ENCODE results near the gene RPUSD1. TPM values are rescaled to one million over a fixed set of nuclear protein-coding genes. Genes with fewer than 3 reads are reported as not detected.

RPUSD1 gene
- polyA plus RNA-seq, 1 donor = 18.0 TPM

- WGBS (ENCODE audit: insufficient coverage, low lambda C conversion rate) = no CpG with 5 or more reads among the region's 22 CpGs
- H3K27ac ChIP-seq (ENCODE audit: low read length) = no peak overlapping the region
- no peaks in the 10 kb centered on the region for H3K36me3 ChIP-seq (ENCODE audit: control insufficient read depth, insufficient read depth, low read length)
- DNase-seq = no peak
- peaks cover 3% of the 10 kb centered on the region for H3K9me3 ChIP-seq (ENCODE audit: control insufficient read depth, low read depth, low read length)
- no peak overlapping the region for H3K4me3 ChIP-seq (ENCODE audit: low read length)
- H3K27me3 ChIP-seq (ENCODE audit: control insufficient read depth, insufficient read depth, low read length) = peaks cover 55% of the 10 kb centered on the region
- no peaks in the 10 kb centered on the region for H3K4me1 ChIP-seq (ENCODE audit: control insufficient read depth, insufficient read depth, low read length)
These were observed 11.1 kb upstream of the RPUSD1 start for GRCh38 chr16:799111-799947.

DNA sequence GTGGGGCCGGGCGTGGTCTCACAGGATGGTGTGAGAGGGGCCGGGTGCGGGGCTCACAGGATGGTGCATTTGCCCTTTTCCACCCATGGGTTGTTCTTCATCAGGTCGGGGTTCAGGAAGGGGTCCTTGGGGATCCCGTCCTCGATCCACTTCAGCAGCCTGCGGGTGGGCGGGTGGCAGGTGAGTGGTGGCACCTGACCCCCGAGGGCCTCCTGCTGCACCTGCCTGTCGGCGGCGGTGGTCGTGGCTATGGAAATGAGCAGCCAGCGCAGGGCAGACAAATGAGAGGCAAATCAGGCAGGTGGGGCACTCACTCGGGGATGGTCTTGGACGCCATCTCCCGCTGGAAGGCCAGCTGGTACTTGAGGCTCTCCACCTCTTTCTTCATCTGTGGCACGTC is 10.5 kb upstream of the RPUSD1 start:
- Histone ChIP-seq H3K4me3 (ENCODE audit: low read length) (no peak overlapping the region), H3K9me3 (ENCODE audit: control insufficient read depth, low read depth, low read length) (peaks cover 3% of the 10 kb centered on the region), H3K4me1 (ENCODE audit: control insufficient read depth, insufficient read depth, low read length) (no peaks in the 10 kb centered on the region), H3K27ac (ENCODE audit: low read length) (no peak overlapping the region), H3K36me3 (ENCODE audit: control insufficient read depth, insufficient read depth, low read length) (no peaks in the 10 kb centered on the region), H3K27me3 (ENCODE audit: control insufficient read depth, insufficient read depth, low read length) (peaks cover 50% of the 10 kb centered on the region)
- DNase-seq = no peak
- no CpG with 5 or more reads among the region's 19 CpGs for WGBS (ENCODE audit: insufficient coverage, low lambda C conversion rate)

DNA sequence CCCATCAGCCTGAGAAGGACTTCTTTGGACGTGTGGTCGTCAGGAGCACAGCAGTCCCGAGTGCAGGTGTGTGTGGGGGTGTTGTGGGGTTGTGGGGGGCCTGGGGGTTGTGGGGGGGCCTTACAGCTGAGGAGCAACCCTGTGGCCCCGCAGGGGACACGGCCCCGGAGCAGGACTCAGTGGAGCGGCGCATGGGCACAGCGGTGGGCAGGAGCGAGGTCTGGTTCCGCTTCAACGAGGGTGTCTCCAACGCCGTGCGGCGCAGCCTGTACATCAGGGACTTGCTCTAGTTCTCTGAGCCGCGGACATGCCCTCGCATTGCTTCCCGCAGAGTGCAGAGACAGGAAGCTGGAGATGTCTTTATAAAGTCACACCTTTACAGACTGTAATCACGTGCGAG is 9.5 kb upstream of the RPUSD1 start:
- DNase-seq = no peak
- H3K27me3 ChIP-seq (ENCODE audit: control insufficient read depth, insufficient read depth, low read length) = peaks cover 40% of the 10 kb centered on the region
- peaks cover 3% of the 10 kb centered on the region for H3K36me3 ChIP-seq (ENCODE audit: control insufficient read depth, insufficient read depth, low read length)
- H3K9me3 ChIP-seq (ENCODE audit: control insufficient read depth, low read depth, low read length) = peaks cover 3% of the 10 kb centered on the region
- no peaks in the 10 kb centered on the region for H3K4me1 ChIP-seq (ENCODE audit: control insufficient read depth, insufficient read depth, low read length)
- no peak overlapping the region for H3K27ac ChIP-seq (ENCODE audit: low read length)
- H3K4me3 ChIP-seq (ENCODE audit: low read length) = no peak overlapping the region
- no CpG with 5 or more reads among the region's 22 CpGs for WGBS (ENCODE audit: insufficient coverage, low lambda C conversion rate)

- Histone ChIP-seq H3K27me3 (ENCODE audit: control insufficient read depth, insufficient read depth, low read length) (peaks cover 34% of the 10 kb centered on the region), H3K27ac (ENCODE audit: low read length) (no peak overlapping the region), H3K4me1 (ENCODE audit: control insufficient read depth, insufficient read depth, low read length) (no peaks in the 10 kb centered on the region), H3K9me3 (ENCODE audit: control insufficient read depth, low read depth, low read length) (peaks cover 6% of the 10 kb centered on the region), H3K4me3 (ENCODE audit: low read length) (no peak overlapping the region), H3K36me3 (ENCODE audit: control insufficient read depth, insufficient read depth, low read length) (peaks cover 3% of the 10 kb centered on the region)
- DNase-seq = no peak
- no CpG with 5 or more reads among the region's 2 CpGs for WGBS (ENCODE audit: insufficient coverage, low lambda C conversion rate)
These were observed 8.9 kb upstream of the RPUSD1 start for GRCh38 chr16:797120-797420.

- Histone ChIP-seq H3K27ac (ENCODE audit: low read length) (no peak overlapping the region), H3K36me3 (ENCODE audit: control insufficient read depth, insufficient read depth, low read length) (peaks cover 5% of the 10 kb centered on the region), H3K27me3 (ENCODE audit: control insufficient read depth, insufficient read depth, low read length) (peaks cover 28% of the 10 kb centered on the region), H3K4me3 (ENCODE audit: low read length) (no peak overlapping the region), H3K4me1 (ENCODE audit: control insufficient read depth, insufficient read depth, low read length) (no peaks in the 10 kb centered on the region), H3K9me3 (ENCODE audit: control insufficient read depth, low read depth, low read length) (peaks cover 8% of the 10 kb centered on the region)
- WGBS (ENCODE audit: insufficient coverage, low lambda C conversion rate) = no CpG with 5 or more reads among the region's 38 CpGs
- no peak for DNase-seq
These were observed 8.3 kb upstream of the RPUSD1 start for GRCh38 chr16:796296-797119.

DNA sequence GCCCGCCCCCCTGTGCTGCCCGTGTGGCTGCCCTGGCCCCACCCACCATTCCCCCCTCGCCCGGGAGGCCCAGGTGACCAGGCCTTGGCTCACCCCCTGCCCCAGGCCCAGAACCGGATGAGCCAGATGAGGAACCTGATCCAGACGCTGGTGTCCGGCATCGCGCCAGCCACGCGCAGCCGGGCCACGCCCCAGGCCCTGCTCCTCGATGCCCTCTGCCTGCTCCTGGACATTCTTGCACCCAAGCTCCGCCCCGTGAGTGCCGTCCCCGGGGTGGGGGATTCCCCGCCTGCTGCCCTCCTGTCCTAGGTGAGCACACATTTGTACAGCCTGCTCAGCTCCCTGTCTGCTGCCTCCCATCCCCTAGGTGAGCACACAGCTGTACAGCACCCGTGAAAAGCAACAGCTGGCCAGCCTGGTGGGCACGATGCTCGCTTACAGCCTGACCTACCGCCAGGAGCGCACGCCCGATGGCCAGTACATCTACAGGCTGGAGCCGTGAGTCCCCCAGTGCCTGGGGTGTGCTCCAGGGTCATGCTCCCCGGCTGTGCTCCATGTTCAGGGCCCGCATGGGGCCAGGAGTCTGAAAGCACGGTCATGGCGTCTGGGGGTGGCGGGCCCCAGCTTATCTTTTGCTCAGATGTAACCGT is 7.5 kb upstream of the RPUSD1 start:
- no peaks in the 10 kb centered on the region for H3K4me1 ChIP-seq (ENCODE audit: control insufficient read depth, insufficient read depth, low read length)
- no peak for DNase-seq
- H3K4me3 ChIP-seq (ENCODE audit: low read length) = no peak overlapping the region
- peaks cover 20% of the 10 kb centered on the region for H3K27me3 ChIP-seq (ENCODE audit: control insufficient read depth, insufficient read depth, low read length)
- no peak overlapping the region for H3K27ac ChIP-seq (ENCODE audit: low read length)
- WGBS (ENCODE audit: insufficient coverage, low lambda C conversion rate) = no CpG with 5 or more reads among the region's 33 CpGs
- H3K36me3 ChIP-seq (ENCODE audit: control insufficient read depth, insufficient read depth, low read length) = peaks cover 12% of the 10 kb centered on the region
- peaks cover 8% of the 10 kb centered on the region for H3K9me3 ChIP-seq (ENCODE audit: control insufficient read depth, low read depth, low read length)

GRCh38 chr16:794853-795466 is 6.8 kb upstream of the RPUSD1 start:
- peaks cover 13% of the 10 kb centered on the region for H3K27me3 ChIP-seq (ENCODE audit: control insufficient read depth, insufficient read depth, low read length)
- no peak for DNase-seq
- no peak overlapping the region for H3K27ac ChIP-seq (ENCODE audit: low read length)
- H3K9me3 ChIP-seq (ENCODE audit: control insufficient read depth, low read depth, low read length) = peaks cover 8% of the 10 kb centered on the region
- WGBS (ENCODE audit: insufficient coverage, low lambda C conversion rate) = no CpG with 5 or more reads among the region's 31 CpGs
- no peaks in the 10 kb centered on the region for H3K4me1 ChIP-seq (ENCODE audit: control insufficient read depth, insufficient read depth, low read length)
- H3K36me3 ChIP-seq (ENCODE audit: control insufficient read depth, insufficient read depth, low read length) = peaks cover 14% of the 10 kb centered on the region
- no peak overlapping the region for H3K4me3 ChIP-seq (ENCODE audit: low read length)

GRCh38 chr16:794091-794822 is 6.1 kb upstream of the RPUSD1 start:
- no CpG with 5 or more reads among the region's 40 CpGs for WGBS (ENCODE audit: insufficient coverage, low lambda C conversion rate)
- peaks cover 8% of the 10 kb centered on the region for H3K9me3 ChIP-seq (ENCODE audit: control insufficient read depth, low read depth, low read length)
- peaks cover under 1% of the 10 kb centered on the region for H3K4me1 ChIP-seq (ENCODE audit: control insufficient read depth, insufficient read depth, low read length)
- H3K36me3 ChIP-seq (ENCODE audit: control insufficient read depth, insufficient read depth, low read length) = peaks cover 15% of the 10 kb centered on the region
- no peak overlapping the region for H3K27ac ChIP-seq (ENCODE audit: low read length)
- peaks cover 6% of the 10 kb centered on the region for H3K27me3 ChIP-seq (ENCODE audit: control insufficient read depth, insufficient read depth, low read length)
- no peak for DNase-seq
- H3K4me3 ChIP-seq (ENCODE audit: low read length) = no peak overlapping the region

- Histone ChIP-seq H3K4me1 (ENCODE audit: control insufficient read depth, insufficient read depth, low read length) (peaks cover 3% of the 10 kb centered on the region), H3K27me3 (ENCODE audit: control insufficient read depth, insufficient read depth, low read length) (no peaks in the 10 kb centered on the region), H3K36me3 (ENCODE audit: control insufficient read depth, insufficient read depth, low read length) (peaks cover 15% of the 10 kb centered on the region), H3K9me3 (ENCODE audit: control insufficient read depth, low read depth, low read length) (peaks cover 8% of the 10 kb centered on the region), H3K27ac (ENCODE audit: low read length) (no peak overlapping the region), H3K4me3 (ENCODE audit: low read length) (no peak overlapping the region)
- no peak for DNase-seq
- WGBS (ENCODE audit: insufficient coverage, low lambda C conversion rate) = no CpG with 5 or more reads among the region's 8 CpGs
These were observed 5.2 kb upstream of the RPUSD1 start for GRCh38 chr16:793414-793813.

Data from large intestine (tissue), 3 donors.